ELR (cell line): ENCODE data around the gene BABAM2.

ENCODE experiments used
- DNase-seq: peaks from one replicate; pipeline ENCODE4 v3.0.0-alpha.2; 2015; ENCODE audit warnings: low read depth

The BABAM2 gene

DNA sequence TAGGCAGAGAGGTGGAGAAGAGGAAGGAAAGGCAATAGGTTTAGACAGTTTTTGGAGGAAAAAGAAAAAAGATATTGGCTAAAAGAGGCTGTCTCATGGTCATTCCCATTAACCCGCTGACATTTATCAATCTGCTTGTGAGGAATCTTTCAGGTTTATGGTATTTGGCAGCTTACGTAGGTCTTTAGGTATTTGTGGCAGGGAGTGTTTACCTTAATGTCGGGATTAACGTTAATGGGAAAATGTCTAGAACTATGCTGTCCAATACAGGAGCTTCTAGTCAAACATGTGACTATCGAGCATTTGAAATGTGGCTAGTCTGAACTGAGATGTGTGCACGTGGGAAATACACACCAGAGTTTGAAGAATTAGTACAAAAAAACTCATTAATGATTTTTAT lies 144.2 kb downstream of the BABAM2 start:
- DNase-seq, result no peak

DNA sequence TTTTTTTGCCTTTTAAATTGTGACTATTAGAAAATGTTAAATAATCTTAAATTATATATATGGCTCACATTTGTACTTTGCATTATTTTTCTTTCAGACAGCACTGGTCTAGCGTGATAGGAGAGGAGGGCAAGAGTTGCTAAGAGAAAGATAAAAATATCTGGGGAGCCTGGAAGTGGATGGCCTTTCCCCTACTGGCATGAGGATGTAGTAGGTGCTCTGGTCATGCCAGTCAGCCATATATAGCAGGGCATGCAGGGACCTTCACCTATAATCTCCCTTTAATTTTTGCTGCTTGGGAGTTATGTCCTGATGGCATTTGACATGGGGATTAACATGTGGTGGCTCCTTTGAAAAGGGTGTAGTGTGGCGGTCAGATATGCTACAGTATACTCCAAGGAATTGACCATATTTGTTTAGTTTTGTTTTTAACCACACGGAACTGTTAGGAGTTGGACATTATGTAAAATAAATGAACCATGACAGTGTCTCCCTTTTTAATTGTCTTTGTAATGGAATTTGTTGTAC lies 144.7 kb downstream of the BABAM2 start:
- no peak for DNase-seq

DNA sequence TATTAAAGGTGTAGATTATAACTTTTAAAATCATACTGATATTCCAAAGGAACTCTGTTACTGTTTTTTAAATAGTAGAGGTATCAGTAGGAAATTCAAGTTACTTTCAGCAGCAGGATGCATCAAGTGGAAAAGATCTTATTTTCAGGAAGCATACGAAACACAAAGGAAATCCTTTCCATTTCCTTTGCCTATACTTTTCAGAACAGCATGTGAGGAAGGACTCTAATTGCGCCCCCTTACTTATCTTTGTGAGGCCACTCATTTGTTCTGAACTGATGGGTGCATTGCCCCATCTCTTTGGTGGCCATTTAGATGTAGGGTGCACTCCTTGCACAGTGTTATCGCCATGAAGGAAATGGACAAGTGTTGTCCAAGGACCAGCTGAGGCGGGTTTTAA lies 145.3 kb downstream of the BABAM2 start:
- no peak for DNase-seq

DNA sequence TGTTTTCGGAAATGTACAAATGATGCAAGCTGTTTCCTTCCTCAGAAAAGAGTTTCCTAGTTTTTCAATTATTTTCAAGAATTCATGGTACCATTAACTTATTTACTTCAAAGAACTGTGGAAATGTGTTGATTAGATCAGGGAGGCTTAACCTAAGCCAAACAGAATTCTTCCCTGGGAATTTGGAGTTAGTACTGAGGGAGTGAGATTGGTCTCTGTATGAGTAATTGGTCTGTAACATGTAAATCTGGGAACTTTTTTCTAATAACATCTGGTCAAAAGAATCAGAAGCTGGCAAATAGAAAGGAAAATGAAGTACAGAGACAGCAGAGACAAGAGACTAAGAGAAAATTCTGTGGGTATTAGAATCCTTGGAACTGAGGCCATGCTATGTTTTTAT lies 145.8 kb downstream of the BABAM2 start:
- DNase-seq, result no peak

DNA sequence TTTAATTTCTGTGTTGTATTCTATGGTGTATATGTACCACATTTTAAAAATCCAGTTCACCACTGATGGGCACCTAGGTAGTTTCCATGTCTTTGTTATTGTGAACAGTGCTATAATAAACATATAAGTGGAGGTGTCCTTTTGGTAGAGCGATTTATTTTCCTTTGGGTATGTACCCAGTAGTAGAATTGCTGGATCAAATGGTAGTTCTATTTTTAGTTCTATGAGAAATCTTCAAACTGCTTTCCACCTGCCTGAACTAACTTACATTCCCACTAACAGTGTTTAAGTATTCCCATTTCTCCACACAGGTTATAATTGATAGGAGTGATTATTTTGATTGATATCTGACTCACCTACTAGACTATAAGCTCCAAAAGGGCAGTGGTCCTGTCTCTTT lies 148.2 kb downstream of the BABAM2 start:
- DNase-seq, result no peak

DNA sequence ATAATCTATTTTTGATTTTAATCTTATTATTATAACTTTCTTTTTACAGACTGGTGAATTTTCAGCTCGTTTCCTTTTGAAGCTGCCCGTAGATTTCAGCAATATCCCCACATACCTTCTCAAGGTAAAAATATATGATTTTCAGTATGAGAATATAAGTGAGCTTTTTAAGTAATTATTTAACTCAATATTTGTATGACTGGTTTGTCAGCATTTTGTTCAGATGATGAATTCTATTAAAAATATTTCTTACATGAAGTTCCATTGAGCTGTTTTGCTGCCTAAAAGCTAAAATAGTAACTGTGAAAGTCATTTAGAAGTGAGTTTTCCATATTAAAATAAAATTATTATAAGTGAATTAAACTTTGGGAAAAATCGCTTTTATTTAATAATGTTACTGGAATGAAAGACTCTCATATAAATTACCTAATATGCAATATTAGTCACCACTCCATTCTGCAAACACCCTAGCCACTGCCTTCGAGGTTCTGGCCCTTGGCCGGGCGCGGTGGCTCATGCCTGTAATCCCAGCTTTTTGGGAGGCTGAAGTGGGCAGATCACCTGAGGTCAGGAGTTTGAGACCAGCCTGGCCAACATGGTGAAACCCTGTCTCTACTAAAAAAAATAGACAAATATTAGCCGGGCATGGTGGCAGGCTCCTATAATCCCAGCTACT lies 155.3 kb downstream of the BABAM2 start:
- no peak for DNase-seq

DNA sequence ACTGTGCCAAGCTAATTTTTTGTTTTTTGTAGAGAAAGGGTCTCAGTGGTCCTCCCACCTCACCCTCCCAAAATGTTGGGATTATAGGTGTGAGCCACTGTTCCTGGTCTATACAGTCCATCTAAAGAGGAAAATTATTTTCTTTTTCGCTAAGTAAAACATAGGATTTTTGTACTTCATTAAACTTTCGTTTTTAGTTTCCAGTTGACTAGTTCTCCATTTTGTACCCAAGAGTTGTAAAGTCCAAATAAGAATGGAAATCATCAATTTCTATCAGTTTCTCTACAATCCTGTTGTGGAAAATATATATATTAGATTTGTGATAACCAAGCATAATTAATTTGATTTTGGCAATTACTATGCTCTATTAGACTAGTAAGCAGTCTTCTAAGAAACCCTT lies 156.4 kb downstream of the BABAM2 start:
- no peak for DNase-seq

DNA sequence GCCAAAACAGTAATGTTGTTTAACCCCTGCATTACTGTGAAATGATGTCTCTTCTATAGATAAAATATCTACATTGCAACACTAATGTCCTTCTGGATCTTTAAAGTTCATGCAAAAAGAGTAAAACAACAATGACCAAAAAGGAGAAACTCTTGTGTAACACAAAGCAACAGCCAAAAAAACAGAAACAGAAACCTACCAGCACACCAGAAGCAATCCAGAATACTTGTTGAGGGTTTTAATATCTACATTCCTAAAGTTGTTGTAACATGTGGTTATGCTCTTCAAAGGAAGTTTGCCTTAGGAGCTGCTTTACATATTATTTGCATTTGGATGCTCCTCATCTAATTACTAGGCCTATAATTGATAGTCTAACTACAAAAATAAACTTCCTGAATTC lies 157.2 kb downstream of the BABAM2 start:
- DNase-seq, result peak; percentile 65

DNA sequence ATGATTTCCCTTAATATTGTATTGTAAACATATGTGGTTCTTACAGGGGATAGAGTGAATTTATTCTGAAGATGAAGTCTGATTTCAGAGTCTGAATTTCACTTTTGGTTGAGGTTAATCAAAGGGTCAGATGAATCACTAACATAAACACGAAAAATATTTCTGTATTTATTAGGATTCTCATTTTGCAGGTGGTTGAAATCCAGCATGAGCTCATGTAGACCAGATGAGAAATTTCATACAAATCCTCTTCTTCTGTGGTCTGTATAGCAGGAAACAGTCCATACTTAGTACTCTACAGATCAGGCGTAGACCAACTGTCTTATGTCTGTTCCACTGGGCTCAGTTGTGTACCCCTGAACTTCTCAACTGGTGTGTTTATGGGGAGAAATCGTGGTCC lies 157.8 kb downstream of the BABAM2 start:
- peak; percentile 48 for DNase-seq

DNA sequence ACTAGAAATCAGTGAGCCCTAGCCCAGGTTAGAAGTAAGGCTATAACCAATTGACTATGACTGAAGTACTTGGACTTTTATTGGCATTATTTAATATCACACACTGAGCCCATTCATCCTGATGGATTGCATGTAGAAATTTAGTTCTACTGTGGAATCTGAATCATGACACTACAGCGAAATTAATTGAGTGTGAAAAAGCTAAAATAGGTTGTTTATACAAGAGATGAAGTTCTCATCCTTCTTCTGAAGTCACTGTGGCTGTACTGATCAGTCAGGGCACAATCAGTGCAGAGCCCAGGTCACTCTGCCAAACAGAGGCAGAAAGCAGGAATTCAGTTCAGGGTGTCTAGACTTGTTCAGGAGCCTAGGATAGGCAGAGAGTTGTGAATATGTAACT lies 158.9 kb downstream of the BABAM2 start:
- no peak for DNase-seq

DNA sequence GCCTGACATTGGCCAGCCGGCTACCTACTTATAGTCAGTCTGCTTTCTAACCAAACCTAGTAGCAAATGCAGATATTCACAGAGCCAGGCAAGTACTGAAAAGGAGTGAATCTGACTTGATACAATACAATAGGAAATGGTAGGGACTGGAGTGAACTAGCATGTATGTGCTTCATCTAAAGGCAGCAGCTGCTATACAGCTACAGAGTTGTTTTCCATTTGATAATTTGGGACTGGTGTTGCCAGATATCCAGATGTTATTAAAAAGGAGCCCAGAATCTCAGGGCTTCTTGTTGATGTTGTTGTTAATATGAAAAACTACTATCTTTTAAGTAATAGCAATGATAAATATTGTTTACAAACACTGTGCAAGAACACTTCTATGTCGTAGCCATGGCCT lies 159.4 kb downstream of the BABAM2 start:
- no peak for DNase-seq

DNA sequence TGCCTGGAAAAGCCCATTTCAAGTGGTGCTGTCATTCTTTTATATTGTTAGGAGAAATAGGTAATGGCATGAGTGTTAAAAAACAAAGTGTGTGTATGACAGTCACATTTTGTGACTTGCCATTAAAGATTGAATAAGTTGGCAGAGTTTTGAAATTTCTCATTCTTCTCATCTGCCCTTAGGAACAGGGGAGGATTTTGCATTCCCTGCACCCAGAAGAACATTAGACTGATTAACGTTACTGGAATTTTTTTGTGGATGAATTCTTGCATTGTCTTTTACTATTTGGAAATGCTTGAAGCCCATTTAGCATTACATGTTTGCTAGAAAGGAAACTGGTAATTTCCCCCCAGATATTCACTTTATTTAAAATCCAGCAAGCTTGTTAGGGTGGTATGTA lies 162.2 kb downstream of the BABAM2 start:
- peak; percentile 52 for DNase-seq

DNA sequence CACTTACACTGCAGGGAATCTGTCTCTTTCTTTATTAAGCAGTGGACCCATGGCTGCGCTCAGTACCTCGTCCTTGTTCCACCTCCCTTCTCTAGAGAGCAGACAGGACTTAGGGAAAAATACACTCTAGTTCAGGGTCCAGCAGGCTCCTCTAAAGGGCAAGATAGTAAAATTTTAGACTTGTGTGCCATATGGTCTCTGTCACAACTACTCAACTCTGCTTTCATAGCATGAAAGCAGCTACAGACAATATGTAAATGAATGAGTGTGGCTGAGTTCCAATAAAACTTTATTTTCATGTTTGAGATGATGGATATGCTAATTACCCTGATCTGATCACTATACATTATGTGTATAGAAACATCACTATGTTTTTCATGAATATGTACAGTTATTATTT lies 163.1 kb downstream of the BABAM2 start:
- no peak for DNase-seq

DNA sequence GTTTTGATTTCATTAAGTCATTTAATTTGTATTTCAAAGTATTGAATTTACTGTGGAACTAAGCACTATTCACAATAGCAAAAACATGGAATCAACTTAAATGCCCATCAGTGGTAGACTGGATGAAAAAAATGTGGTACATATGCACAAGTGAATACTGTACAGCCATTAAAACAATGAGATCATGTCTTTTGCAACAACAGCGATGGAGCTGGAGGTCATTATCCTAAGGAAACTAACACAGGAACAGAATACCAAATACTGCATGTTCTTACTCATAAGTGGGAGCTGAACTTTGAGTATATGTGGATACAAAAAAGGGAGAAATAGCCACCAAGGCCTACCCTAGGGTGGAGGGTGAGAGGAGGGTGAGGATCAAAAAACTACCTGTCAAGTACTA lies 164.4 kb downstream of the BABAM2 start:
- DNase-seq, result peak; percentile 28

DNA sequence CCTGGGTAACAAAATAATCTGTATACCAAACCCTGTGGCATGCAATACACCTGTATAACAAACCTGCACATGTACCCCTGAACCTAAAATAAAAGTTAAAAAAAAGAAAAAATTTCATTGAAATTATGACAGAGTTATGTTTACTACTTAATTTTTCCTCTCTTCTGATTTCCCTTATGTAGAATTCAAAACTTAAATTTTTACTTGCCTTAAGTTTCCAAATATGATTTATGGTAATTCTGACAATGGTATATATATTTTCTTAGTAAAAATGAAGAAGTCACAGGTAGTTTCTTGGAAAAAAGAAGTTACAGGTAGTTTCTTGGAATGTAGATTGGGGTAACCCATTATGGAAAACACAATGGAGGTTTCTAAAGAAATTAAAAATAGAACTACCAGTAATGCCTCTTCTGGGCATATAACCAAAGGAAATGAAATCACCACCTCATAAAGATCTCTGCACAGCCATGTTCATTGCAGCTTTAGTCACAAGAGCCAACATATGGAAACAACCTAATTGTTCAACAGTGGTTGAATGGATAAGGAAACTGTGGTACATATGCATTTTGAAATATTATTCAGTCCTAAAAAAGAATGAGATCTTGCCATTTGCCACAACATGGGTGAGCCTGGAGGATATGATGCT lies 164.9 kb downstream of the BABAM2 start:
- peak; percentile 41 for DNase-seq

DNA sequence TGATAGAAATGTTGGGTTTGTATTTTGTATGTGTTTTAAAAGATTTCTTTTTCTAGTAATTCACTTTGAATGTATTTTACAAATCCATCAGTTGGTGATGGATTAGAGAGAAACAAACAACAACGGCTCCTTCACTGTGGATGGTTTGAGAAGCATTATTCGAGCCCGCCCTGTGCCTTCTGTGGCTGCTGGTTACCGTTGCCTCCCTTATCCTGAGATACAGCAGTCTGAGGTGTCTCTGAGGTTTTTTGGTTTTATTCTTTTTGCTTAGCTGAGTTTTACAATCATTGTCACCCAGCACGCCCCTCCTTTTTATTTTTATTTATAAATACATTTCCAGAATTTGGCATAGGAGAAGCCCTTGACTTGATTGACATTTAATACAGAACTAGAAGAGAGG lies 168.3 kb downstream of the BABAM2 start:
- DNase-seq, result no peak

DNA sequence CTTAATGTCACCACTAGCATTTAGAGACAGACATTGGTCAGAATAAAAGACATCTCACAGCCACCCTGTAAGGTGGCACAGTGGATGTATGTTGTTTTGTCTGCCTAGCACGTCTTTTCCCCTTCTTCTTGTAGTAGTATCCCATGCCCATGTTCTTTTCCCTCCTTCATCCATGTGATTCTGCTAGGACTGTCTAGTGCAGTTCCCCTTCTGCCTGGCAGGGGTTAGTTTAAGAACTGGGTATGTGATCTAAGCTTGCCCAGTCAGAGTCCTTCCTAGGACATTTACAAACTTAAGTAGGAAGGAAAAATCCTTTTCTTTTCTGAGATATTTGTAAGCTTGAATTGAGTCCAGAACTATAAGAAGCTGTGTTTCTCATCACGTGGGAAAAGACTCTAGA lies 172.3 kb downstream of the BABAM2 start:
- no peak for DNase-seq

DNA sequence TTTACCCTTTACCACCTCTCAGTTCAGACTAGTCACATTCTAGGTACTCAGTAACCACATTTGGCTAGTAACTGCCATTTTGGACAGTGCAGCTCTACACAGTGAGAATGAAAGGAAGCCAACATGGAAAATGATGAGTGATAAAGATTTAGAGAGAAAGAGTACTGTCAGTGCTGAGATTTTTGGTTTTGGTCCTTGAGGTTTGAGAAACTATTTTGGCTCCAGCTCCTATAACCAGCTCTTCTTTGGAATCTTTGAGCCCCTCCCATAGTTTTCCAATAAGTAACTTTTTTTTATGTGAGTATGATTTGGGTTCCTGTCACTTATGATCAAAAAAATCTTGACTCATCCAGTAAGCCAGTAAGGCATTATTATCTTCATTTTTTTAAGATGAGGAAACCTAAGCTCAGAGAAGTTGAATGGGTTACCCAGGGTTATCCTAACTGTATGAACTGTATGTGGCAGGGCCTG lies 173.0 kb downstream of the BABAM2 start:
- DNase-seq, result no peak

DNA sequence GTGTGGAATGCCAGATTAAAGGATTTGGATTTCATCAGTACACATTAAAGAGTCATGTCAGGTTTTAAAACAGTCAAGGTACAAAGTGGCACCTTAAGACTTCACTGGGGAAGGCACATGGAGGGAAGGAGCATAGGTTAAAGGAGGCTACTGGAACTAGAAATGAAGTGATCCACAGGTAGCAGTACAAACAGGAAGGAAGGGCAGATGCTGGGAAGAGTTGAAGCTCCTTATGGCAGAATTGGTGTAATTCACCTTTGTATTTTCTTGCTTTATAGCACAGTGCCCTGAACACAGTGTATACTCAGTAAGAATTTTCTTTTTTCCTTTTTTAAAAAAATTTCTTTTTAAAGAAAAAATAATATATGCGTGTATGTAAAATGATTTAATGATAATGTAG lies 177.1 kb downstream of the BABAM2 start:
- DNase-seq, result no peak

DNA sequence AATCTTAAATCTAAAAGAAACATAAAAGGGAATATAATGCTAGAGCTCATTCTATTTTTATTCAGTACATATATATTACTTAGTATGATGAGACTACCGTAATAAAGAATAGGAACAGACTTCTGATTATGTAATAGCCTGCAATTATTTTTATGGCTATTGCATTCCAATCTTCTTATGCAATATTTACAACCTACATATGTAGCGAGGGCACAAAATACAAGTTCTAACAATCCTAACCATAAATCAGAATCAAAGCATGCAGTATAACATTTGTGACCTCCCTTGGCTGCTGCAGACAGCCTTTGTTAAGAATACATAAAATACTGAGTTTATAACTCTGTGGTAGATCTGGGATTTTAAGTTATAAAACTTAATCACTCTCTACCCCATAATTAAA lies 177.6 kb downstream of the BABAM2 start:
- DNase-seq, result peak; percentile 60

DNA sequence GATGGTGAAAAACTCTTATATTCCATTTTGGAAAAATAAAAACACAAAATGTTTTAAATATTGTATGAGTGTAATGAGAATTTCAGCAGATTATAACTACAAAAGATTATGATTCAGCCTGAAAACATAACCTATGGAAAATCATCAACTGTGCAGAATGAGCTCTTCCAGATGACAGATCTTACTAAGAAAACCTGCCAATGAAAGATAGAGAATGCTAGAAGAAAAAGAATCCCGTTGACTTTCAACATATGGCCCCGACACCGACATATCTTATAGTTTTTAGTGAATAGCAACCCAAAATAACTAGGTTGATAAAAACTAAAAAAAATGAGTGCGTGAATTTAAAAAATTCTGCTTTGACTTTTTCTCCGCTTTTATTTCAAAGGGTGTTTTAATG lies 178.0 kb downstream of the BABAM2 start:
- no peak for DNase-seq

DNA sequence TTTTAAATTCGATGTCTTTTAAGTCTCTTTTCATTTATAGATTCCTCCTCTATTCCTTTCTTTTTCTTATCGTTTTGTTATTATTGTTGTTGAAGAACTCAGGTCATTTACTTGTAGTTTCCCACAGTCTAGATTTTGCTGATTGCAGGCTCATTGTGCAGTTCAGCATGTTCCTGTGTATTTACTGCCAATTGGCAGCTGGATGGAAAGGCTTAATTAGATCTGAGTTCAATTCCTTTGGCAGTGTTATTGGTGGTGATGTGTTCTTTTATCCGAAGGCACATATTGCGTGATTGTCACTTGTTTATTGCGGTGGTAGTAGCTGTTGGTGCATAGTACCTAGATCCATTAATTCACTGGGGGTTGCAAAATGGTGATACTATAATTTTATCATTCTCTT lies 180.7 kb downstream of the BABAM2 start:
- no peak for DNase-seq

DNA sequence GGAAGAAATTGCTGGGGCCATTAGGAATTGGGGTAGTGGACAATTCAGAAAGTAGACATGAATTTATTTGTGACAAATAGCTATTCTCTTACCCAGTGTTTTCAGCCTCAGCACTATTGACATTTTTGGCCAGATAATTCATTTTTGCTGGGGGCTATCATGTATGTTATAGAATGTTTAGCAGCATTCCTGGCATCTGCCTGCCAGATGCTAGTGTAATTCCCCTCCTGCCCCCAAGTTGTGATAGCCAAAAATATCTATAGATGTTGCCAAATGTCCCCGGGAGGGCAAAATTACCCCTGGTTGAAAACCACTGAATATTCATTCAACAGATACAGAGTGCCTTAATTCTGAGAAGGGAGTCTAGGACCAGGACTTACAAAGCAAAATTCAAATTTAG lies 183.6 kb downstream of the BABAM2 start:
- DNase-seq, result no peak

DNA sequence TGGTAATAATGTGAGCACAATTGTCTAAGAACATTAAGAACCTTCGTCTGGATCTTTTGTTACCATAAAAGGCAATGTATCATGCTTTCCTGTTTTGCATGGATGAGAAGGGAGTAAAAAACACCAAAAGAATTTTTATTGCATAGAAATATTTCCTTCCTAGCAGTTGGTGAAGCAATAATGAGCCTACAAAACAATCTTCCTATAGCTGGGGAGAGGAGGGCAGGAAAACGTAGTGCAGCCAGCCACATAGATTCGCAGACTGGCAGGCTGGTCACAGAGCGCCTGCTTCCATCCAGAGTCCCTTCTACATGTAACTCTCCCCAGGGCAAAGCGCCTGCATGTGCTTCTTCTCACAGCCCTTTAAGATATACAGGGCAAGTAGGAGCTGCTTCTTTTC lies 190.4 kb downstream of the BABAM2 start:
- DNase-seq, result peak; percentile 25
